Fibroblast of skin of scalp (primary cell): Measurements from ENCODE around the gene TBR1.
A peak's percentile ranks its signal among the peaks of the same experiment; 100 is the strongest.

Source experiments
- DNase-seq: peaks from one replicate; pipeline ENCODE4 v3.0.0-alpha.2; 2013

TBR1 gene

GRCh38 chr2:161427664-161428587 lies 11.8 kb downstream of the TBR1 start:
- DNase-seq: no peak

DNA sequence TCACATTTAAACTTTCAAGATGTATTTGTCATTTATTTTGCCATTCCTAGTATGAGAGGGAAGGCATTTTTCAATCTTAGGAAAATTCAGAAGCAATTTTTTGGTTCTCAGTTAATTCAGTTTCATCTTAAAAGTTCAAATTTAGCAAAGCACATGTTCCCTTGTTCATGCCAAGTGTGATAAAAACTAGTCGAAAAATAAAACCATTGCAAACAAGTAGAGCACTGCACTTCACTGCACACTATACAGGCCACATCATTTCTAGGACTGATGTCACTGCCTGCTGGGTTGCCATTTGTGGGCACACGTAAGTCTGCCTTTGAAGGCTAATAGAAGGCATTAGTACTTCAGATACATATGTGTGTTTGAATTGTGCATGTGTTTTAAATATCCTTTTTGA lies 14.3 kb downstream of the TBR1 start:
- DNase-seq: no peak

GRCh38 chr2:161432107-161432506 lies 16.0 kb downstream of the TBR1 start:
- DNase-seq: no peak

DNA sequence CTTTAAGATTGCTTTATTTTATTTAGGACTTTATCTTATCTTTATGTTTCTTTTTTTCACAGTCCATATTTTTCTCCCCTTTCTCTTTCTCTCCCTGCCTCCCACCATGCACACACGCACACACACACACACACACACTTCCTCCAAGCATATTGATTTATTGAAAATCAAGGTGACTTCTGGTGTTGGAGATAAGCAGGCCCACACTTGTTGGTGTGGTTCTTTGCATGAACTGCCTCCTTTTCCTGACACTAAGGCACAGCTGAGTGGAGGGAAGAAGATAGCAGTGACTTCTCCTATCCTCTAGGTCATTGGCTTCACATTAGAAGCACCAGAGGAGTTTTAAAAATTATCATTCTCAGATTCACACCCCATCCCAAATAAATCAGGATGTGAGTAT lies 18.0 kb downstream of the TBR1 start:
- no peak for DNase-seq

DNA sequence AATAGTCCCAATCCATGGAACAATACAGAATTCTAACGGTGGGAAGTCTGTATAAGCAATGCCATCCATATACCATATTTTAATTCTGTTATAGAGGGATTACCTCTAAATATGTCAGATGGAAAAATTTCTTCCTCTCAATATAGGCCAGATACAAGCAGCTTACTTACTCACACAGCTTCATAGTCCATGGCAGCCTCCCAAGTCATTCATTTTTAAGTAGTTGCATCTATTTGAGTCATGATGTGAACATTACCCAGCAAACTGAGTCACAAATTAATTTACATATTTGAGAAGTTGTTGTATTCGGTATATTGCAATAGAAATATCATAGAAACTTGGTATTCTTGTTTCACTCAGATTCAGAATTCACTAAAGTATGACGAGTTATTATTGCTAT lies 20.3 kb downstream of the TBR1 start:
- peak; percentile 88 for DNase-seq

GRCh38 chr2:161438598-161438997 lies 22.5 kb downstream of the TBR1 start:
- DNase-seq: no peak

- DNase-seq: no peak
Observed at GRCh38 chr2:161445097-161445496, 29.0 kb downstream of the TBR1 start.

DNA sequence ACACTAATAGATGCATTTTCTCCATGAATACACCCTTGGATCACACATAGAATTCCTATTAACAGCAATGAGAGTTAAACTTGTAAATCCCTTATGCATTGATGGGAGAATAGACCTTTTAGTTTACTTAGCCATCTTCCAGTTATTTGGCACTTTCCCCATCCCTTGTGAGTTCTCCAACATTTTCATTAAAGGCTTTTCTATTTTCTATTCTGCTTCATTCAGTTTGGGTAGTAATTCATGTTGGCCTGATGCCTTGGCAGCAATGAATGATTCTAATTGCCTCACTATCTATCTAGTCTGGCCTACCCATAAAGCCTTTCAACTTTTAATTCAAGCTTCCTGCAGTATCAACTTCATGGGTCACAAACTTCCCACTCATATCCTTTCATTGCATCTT lies 32.3 kb downstream of the TBR1 start:
- no peak for DNase-seq

DNA sequence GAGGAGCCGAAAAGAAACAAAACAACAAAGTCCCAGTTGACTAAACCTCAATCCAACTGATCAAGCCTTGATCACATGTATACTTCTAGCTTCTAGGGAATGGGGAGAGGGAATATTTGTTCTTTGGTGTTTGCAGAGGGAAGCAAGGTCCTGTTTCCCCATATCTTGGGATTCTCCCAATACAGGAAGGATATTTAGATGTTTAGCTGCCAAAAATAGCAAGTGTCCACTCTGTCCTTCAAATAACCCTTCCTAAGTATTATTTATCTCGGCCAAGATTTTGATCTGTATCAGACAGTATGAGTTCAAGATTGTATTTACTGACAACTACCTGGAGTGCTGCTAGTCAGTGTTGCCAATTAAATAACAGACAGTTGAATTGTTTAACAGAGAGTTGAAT lies 55.5 kb downstream of the TBR1 start:
- DNase-seq: no peak

GRCh38 chr2:161474920-161475319 lies 58.8 kb downstream of the TBR1 start:
- DNase-seq: no peak
